LoVo (cell line): Measurements from ENCODE around the gene CDKN1C.

Experiments
- DNase-seq: peaks from one replicate; pipeline ENCODE4 v3.0.0-alpha.2; 2016; ENCODE audit warnings: low spot score

Gene CDKN1C

DNA sequence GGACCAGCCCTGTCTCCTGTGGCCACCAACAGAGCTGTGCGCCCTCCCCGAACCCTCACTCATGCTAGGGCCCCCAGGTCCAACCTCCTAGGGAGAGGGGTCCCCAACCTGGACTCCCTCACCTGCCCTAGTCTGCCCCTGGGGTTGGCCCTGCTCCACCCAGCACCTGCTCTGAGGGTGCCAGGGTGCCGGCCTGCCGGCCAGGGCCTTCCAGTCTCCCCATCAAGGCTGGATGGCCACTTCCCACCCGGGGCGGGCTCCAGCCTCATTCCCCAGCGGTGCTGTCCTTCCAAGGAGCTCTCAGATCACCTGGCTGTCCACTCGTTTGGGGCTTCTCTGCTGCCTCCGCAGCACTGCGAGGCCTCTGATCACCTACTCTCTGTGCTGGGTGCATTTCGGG is 39.1 kb downstream of the CDKN1C start:
- DNase-seq, result no peak

DNA sequence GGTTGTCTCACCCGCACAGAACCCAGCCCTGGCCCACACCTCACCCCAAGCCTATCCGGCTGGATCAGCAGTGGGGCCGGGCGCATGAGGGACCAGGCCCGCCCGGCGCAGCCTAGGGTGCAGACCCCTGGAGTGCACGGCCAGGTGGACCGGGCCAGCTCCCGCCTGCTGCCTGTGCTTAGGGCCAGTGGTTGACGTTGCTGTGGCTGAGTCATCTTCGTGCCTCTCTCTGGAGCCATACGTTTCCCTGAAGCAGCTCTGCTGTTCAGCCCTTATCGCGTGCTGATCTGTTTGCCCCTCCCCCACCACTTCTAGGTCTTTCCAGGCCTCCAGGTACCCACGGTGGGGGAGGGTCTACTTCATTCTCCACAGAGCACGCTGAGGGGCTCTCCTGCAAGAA is 39.5 kb downstream of the CDKN1C start:
- no peak for DNase-seq

DNA sequence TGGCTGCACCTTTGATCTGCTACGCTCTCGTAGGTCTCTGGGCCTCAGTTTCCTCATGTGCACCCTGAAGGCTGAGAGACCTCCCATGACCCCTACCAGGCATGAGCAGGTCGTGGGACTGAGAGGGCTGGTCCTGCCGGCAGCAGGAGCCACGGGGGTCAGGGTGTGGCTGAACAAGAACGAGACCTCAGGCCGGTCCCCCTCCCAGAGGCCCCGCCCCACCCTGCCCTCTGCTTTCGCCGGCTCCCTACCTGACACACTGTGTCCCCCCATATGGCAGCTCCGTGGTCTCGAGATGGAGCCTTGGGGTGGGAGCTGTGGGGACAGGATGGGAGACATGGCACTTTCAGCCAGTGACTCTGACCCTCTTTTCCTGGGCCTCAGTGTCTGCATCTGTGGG is 40.6 kb downstream of the CDKN1C start:
- no peak for DNase-seq

DNA sequence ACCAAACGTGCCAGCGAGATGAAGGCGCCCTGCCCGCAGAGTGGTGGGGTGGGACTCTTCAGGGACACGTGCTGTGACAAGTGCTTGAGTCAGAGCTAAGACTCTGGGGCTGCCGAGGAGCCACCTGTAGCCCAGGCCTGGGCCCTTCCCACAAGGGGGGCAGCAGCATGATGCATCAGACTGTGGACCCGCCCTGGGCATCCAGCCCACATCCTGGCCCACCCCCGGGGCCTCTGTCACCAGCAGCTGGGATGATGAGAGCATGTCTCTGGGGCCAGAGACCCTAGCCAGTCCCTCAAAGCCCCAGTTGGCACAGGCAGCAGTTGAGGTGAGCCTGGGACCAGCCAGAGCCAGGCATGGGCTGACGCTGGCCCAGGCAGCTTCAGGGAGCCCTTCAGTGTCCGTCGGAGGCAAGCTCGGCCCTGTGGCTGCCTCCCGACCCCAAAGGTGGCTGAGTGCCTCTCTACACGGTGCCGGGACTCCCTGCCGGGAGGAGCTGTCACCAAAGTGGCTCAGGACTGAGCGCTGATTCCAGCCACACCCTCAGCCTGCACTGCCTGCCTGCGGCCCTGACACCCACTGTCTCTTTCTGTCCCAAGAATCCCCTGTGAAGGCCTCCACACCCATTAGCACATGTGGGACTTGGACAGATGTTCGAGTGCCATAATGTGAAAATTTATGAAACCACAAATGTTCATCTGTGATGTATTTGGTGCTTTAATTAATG is 41.3 kb downstream of the CDKN1C start:
- no peak for DNase-seq

DNA sequence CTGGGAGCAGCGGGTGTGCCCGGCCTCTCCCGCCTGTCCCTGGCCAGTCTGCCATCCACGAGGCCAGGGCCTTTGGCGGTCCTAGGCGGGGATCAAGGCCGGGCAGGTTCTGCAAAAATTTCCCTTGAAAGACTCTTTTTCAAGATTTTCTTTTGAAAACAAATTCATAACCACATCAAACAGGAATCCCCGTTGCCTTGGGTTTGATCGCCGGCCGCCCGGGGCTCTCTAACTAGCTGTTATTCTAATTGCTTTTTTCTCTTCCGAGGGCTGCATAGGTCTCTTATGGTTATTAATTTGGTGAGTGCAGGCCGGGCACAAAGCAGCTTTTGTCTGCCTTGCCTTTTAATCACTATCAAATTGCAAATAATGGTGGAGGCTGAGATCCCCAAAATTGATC is 42.0 kb downstream of the CDKN1C start:
- no peak for DNase-seq

DNA sequence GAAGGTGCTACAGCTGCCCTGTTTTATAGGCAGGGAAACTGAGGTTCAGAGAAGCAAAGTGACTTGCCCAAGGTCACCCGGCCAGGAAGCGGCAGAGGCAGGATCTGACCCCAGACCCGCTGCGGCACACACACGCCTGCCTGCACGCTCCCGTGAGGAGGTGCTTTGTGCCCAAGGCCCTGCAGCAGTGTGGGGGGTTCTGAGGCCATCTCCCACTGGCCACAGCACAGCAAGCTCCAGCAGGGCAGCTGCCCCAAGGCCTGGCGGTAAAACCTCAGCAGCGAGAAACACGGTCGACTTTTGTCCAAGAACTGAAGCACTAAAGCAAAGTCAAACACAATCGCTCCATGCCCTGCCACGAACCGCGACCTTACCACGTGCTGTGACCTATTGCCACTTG is 42.7 kb downstream of the CDKN1C start:
- DNase-seq, result no peak

DNA sequence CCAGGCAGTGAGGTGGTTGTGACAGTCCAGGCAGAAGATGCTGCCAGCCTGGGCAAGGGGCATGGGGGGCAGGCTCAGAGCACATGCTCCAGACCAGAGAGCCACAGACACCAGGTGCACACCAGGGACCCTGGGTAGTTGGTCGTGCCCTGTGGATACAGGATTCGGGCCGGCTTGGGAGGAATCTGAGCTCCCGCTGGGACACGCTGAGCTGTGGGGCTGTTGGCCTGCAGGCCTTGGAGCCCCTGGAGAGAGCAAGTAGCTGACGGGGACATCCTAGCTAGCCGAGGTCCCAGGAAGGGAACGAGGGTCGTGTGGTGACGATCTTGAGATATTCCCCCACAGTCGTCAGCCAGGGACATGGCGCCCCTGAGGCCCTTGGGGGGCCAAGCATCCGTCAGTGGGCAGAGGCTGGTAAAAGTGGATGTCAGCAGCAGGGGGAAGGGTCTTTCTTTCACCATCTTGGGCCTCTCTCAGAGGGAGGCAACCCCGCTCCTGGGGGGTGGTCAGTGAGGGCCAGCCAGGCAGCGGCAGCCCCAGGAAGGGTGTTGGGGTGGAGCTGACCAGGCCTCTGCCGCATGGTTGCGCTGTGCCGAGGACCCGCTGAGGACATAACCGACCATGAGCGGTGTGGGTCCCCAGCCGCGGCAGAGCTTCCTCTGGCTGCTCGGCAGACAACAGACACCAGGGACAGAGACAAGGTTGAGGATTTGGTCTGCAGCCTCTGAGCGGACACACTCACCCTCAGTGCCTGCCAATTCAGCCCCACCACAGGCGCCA is 44.0 kb downstream of the CDKN1C start:
- DNase-seq, result no peak

DNA sequence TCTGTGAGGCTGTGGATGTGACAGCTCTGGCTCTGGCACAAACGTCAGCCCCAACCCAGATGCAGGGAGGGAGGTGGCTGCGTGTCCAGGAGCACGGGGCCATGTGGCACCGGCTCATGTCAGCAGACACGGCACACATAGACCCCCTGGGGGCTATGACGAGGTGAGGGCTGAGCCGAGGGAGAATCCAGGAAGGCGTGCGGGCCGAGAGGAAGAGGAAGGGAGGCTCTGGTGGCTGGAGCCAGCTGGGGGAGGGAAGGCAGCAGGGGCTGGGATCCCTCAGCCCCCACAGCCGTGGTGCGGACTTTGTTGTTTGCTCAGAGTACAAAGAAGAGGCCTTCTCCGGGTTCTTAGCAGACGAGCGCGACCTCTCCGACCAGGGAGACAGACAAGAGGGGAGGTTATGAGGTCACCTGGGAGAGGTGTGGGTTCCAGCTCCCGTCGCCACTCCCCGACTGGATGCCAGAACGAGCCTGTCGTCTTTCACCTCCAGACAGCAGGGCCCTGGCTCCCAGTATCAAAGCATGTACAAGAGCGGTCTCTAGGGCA is 46.1 kb downstream of the CDKN1C start:
- no peak for DNase-seq

DNA sequence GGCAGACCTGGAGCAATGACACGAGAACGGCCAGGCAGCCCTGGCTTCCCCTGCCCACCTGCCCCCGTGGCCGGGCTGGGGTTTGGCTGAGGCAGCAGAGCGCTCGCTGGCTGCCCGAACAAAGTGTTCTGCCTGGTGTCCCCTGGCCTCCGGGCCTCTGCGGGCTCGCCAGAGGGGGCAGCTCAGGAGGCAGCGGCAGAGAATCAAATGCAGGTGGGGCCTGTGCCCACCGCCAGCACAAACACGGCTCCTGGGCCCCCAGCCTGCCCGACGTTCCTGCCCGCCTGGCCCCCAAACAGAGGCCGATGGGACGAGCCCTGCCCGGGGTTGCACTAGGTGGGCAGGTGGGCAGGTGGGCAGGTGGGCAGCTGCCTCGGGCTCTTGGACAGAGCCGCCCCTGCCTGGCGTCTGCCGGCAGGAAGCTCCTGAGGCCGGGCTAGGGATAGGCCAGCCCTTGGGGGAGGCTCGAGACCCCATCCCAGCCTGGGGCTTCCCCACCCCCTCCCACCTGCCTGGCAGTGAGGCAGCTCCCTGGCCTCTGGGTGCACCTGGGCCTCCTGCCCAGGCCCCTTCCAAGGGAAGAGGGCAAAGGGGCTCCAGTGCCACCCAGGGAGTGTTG is 46.8 kb downstream of the CDKN1C start:
- DNase-seq, result no peak

DNA sequence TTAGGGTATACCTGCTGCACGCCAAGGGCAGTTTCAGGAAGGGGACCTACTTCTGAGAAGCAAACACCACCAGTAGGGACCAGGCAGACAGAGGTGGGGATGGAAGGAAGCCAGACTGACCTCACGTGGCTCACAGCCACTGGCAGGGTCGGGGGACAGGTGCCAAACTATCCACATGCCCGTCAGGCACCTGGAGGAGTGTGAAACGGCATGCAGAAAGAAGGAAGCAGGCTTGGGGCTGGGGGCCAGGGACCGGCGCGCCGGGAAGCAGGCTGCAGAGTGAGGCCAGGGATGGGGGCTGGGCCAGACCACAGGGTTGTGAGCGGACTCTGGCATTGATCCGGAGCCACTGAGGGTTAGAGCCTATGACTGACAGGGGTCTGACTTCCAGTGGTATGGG is 47.5 kb downstream of the CDKN1C start:
- no peak for DNase-seq

DNA sequence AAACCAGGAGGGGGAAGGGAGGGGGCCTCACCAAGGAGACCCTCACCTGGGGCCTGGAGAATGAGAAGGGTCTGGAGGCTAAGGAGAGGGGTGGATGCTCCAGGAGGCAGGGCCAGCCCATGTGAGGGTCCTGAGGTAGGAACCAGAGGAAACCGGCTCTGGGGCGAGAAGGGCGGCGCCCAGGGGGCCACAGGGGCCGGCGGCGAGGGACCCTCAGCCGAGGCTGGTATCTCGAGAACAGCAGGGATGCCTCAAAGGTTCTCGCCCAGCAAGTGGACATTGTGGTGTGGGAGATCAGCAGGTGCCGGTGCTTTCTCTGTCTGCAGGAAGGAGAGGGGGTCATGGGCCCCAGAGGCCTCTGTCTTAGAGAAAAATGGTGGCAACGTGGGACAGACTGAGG is 47.9 kb downstream of the CDKN1C start:
- DNase-seq, result no peak

DNA sequence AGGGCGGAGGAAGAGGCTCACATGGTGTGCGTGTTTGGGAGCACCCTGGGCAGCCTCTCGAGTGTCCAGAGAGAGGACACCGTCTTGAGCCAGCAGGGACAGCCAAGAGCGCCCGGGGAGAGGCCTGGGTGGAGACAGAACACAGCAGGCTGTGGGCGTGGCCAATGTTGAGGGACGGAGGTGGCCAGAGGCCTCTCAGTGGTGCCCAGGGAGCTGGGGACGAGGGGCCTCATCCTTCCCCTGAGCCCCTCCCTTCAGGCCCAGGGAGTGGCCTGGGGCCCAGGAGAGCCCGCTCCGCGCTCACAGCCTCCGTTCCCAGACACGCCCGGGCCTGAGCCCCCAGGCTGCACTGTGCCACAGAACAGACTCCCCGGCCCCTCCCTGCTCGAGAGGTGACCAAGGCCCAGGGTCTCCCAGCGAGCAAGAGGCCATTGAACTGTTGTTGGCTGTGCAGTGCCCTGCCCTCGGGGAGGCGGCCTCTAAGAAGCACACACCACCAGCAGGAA is 48.4 kb downstream of the CDKN1C start:
- no peak for DNase-seq

DNA sequence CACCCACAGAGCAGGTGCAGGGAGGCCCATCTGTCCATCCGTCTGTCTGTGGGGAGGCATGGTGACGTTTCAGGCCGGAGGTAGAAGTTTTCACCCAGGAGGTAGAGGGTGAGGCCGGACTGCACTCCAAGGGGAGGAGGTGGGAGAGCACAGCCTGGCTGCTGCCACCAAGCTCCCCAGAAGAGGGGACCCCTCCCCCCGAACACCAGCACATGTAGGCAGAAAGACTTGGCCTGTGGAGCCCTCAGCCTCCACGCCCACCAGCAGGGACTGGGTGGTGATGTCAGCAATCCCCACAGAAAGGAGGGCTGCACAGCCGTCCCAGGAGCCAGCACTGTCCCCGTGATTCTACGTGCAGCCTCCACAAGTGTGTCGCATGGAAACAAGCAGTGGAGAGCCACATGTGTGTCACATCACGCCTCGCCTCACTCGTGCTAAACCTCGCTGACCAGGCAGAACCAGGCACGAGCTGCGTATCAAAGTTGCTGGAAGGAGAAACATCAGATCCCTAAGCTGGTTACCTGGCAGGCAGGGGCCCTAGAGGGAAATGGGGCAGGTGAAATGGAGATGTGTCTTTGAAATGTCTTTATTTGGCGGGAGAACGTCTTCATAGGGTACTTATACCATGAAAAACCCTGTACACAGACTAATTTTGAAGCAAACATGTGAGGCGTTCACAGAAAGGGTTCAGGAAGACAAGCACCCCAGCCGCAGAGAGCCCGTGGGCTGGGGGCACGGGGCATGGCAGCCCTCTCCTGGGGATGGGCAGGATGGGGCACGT is 49.1 kb downstream of the CDKN1C start:
- no peak for DNase-seq

DNA sequence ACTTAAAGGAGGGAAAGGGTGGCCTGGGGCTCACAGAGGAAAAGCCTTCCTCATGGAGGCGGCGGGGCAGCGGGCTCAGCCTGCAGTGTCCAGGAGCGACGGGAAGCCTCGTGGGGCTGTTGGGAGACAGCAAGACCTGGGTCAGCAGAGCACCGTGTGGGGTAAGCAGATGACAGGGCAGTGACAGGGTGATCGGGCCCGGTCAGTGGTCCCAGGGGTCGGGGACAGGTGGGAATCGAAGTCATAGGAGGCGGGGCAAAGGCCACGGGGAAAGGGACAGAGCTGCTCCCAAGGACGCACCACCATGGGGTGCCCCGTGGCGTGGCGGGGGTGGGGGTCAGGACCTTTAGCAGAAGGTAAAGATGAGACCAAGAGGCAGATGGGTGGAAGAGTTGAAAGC is 49.8 kb downstream of the CDKN1C start:
- no peak for DNase-seq

DNA sequence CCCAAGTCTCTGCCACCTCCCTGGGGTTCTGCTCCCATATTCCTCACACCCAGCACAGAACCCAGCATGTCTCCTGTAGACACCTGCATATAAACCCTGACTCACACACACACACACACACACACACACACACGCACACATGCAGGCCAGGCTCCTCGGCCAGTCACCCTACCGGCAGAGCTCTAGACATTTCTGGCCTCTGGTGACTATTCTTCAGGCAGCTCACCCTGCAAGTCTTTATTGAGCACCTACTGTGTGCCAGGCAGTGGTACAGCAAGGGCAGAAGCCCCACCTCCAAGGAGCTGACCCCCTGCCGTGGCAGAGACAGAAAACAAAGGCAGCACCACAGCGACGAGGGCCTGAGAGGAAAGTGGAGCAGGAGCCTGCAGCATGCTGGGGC is 50.3 kb downstream of the CDKN1C start:
- no peak for DNase-seq

DNA sequence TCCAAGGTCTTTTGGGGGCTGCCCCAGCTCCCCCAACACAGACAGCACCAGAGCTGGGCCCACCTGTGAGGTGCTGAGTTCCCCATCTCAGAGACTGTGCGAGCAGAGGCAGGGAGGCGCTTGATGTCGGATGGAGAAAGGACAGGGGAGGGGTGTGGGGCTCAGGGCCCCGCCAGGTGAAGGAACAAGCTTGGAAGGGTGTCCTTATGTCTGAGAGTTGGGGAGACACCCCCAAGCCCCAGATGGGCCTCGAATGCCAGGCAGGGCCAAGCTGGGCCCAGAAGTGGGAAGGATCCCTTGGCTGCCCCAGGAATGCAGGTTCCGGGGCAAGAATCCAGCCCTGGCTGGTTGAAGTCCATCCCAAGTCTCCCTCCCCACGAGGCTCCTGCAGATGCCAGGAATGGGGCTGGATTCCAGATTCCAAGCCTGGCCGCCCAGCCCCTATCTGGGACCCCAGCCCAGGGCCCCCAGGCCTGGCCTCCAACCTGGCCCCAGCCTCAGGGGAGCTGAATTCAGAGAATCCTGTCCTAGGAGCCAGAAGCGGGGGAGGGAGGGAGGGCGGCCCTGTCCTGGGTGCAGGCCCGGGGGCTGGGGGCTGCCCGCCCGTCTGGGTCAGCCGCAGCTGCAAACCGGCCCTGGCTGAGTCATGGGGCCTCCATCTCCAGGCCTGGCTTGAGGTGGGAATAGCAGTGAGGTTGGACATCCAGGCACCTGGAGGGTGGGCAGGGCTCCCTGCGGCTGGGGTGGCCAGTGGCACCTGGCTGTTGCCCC is 50.9 kb downstream of the CDKN1C start:
- no peak for DNase-seq

DNA sequence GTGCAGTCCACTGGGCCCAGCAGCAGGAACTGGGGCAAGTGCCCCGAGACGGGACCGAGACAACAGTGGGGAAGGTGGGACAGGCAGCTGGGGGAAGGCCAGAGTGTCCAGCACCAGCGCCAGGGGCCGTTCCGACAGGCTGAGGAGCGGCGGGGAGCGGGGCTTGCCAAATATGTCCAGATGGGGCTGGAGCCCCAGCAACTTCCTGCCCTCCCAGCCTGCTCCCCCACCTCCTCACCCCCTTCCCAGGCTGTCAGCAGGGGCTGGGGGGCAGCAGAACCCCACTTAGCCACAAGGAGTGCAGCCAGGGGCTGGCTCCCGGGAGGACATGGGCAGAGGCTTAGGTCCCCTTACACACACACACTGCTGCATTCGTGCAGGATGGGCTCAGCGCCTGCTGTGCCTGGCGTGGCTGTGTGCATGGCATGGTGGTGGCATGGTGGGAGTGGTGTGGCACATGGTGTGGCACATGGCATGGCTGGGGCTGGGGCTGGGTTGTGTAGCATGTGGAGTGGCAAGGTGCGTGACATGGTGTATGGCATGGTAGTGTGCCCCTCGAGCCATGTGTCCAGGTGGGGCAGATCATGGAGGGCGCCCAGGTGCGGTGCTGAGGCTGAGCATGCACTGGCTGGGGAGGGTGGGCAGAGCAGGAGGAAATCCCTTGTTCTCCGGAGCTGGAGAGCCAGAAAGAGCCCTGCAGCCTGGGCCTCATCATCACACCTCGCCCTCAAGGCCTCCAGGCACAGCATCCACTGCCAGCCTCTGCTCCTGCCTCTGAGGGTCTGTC is 51.7 kb downstream of the CDKN1C start:
- DNase-seq, result no peak
